ENCODE measurements around the gene LAD1.

DNA sequence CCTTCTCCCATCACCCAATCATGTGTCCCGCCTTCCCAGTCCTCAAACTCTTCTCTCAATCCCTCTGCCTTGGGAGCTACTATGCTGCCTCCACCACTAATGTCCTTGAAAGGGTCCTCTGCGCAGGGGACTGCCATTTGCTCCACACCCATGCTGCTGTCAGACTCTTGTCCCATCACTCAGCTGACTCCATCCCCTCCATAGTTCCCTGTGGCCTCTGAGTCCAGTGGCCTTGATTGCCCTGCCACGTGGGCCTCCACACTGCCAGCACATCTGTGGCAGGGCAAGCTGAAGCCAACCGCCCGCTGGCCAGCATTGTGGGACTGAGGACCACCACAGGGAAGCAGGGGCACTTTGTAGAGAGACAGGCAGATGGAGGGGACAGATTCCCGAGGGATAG, 20.3 kb downstream of the LAD1 start:
- no peak for TF ChIP-seq MYC (CRISPR knock-in tag; IDR thresholded peaks at IDR 0.05; ENCODE audit: borderline replicate concordance)
- no peak for TF ChIP-seq CTCF (CRISPR knock-in tag; IDR thresholded peaks at IDR 0.05)
- TF ChIP-seq ZFP36 (IDR thresholded peaks at IDR 0.05; ENCODE audit: borderline replicate concordance, low read depth, low read length, partially characterized antibody), result no peak
- TF ChIP-seq TBP (CRISPR knock-in tag; IDR thresholded peaks at IDR 0.05), result no peak
- no peak for TF ChIP-seq RORA (CRISPR knock-in tag; IDR thresholded peaks at IDR 0.05)
- no peak; the same call in 1 of the 2 replicates for TF ChIP-seq POLR2AphosphoS5 (IDR thresholded peaks at IDR 0.05; ENCODE audit: low read depth, low read length)
- no peak for TF ChIP-seq ARNT (IDR thresholded peaks at IDR 0.05)
- TF ChIP-seq SMYD3 (CRISPR knock-in tag; IDR thresholded peaks at IDR 0.05), result no peak

Data from HepG2 (cell line).